HEK293 (cell line): ENCODE data around the gene DOK3.

Experiments
- BCL6B ChIP-seq: fragments of 450-650 bp; formaldehyde crosslinking; IDR thresholded peaks from 2 replicates; pipeline ENCODE4 v1.5.1; 2017; ENCODE audit warnings: missing biosample characterization, missing genetic modification characterization
- MEIS1 ChIP-seq: sonication (generic); formaldehyde crosslinking; IDR thresholded peaks from 2 replicates; pipeline ENCODE4 v1.8.1; 2022; ENCODE audit warnings: missing genetic modification reagents, mild to moderate bottlenecking, borderline replicate concordance
- REST ChIP-seq: fragments of 450-650 bp; formaldehyde crosslinking; IDR thresholded peaks from 2 replicates; pipeline ENCODE4 v1.5.1; 2016; ENCODE audit warnings: missing biosample characterization, missing genetic modification characterization
- SP3 ChIP-seq: fragments of 450-650 bp; formaldehyde crosslinking; IDR thresholded peaks from 2 replicates; pipeline ENCODE4 v1.5.1; 2016; ENCODE audit warnings: missing biosample characterization, missing genetic modification characterization
- SP7 ChIP-seq: fragments of 450-650 bp; formaldehyde crosslinking; IDR thresholded peaks from 2 replicates; pipeline ENCODE4 v1.5.1; 2016; ENCODE audit warnings: missing biosample characterization, missing genetic modification characterization
- YY1 ChIP-seq: fragments of 450-650 bp; formaldehyde crosslinking; IDR thresholded peaks from 2 replicates; pipeline ENCODE4 v1.5.1; 2018; ENCODE audit warnings: missing biosample characterization, missing genetic modification characterization
- YY2 ChIP-seq: fragments of 450-650 bp; formaldehyde crosslinking; IDR thresholded peaks from 2 replicates; pipeline ENCODE4 v1.5.1; 2016; ENCODE audit warnings: missing biosample characterization, missing genetic modification characterization
- ZBTB6 ChIP-seq: fragments of 450-650 bp; formaldehyde crosslinking; IDR thresholded peaks from 2 replicates; pipeline ENCODE4 v1.5.1; 2017; ENCODE audit warnings: missing biosample characterization, missing genetic modification characterization
- ZBTB7A ChIP-seq: fragments of 450-650 bp; formaldehyde crosslinking; IDR thresholded peaks from 2 replicates; pipeline ENCODE4 v1.5.1; 2016; ENCODE audit warnings: low read depth, missing biosample characterization, missing genetic modification characterization
- ZFHX2 ChIP-seq: fragments of 450-650 bp; formaldehyde crosslinking; conservative IDR thresholded peaks from 2 replicates; pipeline ENCODE4 v1.5.1; 2016; ENCODE audit warnings: missing biosample characterization, missing genetic modification characterization
- ZFP41 ChIP-seq: fragments of 450-650 bp; formaldehyde crosslinking; IDR thresholded peaks from 2 replicates; pipeline ENCODE4 v1.5.1; 2016; ENCODE audit warnings: missing biosample characterization, missing genetic modification characterization, borderline replicate concordance
- ZFP69B ChIP-seq: fragments of 450-650 bp; formaldehyde crosslinking; IDR thresholded peaks from 2 replicates; pipeline ENCODE4 v1.5.1; 2016; ENCODE audit warnings: missing biosample characterization, missing genetic modification characterization
- ZNF10 ChIP-seq: fragments of 450-650 bp; formaldehyde crosslinking; IDR thresholded peaks from 2 replicates; pipeline ENCODE4 v1.5.1; 2017; ENCODE audit warnings: missing biosample characterization, missing genetic modification characterization
- ZNF148 ChIP-seq: fragments of 450-650 bp; formaldehyde crosslinking; IDR thresholded peaks from 2 replicates; pipeline ENCODE4 v1.5.0; 2017; ENCODE audit warnings: missing biosample characterization, missing genetic modification characterization, borderline replicate concordance
- ZNF16 ChIP-seq: fragments of 450-650 bp; formaldehyde crosslinking; IDR thresholded peaks from 2 replicates; pipeline ENCODE4 v1.5.1; 2016; ENCODE audit warnings: low read depth, missing biosample characterization, missing genetic modification characterization
- ZNF2 ChIP-seq: fragments of 450-650 bp; formaldehyde crosslinking; IDR thresholded peaks from 2 replicates; pipeline ENCODE4 v1.5.1; 2016; ENCODE audit warnings: missing biosample characterization, missing genetic modification characterization
- ZNF24 ChIP-seq: fragments of 450-650 bp; formaldehyde crosslinking; IDR thresholded peaks from 2 replicates; pipeline ENCODE4 v1.5.1; 2016; ENCODE audit warnings: missing biosample characterization, missing genetic modification characterization
- ZNF350 ChIP-seq: fragments of 450-650 bp; formaldehyde crosslinking; IDR thresholded peaks from 2 replicates; pipeline ENCODE4 v1.5.0; 2017; ENCODE audit warnings: missing biosample characterization, mild to moderate bottlenecking, missing genetic modification characterization
- ZNF354C ChIP-seq: fragments of 450-650 bp; formaldehyde crosslinking; IDR thresholded peaks from 2 replicates; pipeline ENCODE4 v1.5.1; 2016; ENCODE audit warnings: missing biosample characterization, missing genetic modification characterization, low read depth, borderline replicate concordance
- ZNF423 ChIP-seq: fragments of 450-650 bp; formaldehyde crosslinking; IDR thresholded peaks from 2 replicates; pipeline ENCODE4 v1.5.1; 2016; ENCODE audit warnings: missing biosample characterization, missing genetic modification characterization
- ZNF426 ChIP-seq: fragments of 450-650 bp; formaldehyde crosslinking; IDR thresholded peaks from 2 replicates; pipeline ENCODE4 v1.5.1; 2017; ENCODE audit warnings: missing biosample characterization, missing genetic modification characterization, mild to moderate bottlenecking, inconsistent platforms, moderate library complexity
- ZNF530 ChIP-seq: fragments of 450-650 bp; formaldehyde crosslinking; IDR thresholded peaks from 2 replicates; pipeline ENCODE4 v1.5.1; 2016; ENCODE audit warnings: low read depth, missing biosample characterization, missing genetic modification characterization
- ZNF571 ChIP-seq: fragments of 450-650 bp; formaldehyde crosslinking; IDR thresholded peaks from 2 replicates; pipeline ENCODE4 v1.5.0; 2017; ENCODE audit warnings: missing biosample characterization, missing genetic modification characterization
- ZNF621 ChIP-seq: fragments of 450-650 bp; formaldehyde crosslinking; IDR thresholded peaks from 2 replicates; pipeline ENCODE4 v1.5.1; 2017; ENCODE audit warnings: missing biosample characterization, missing genetic modification characterization
- ZNF624 ChIP-seq: fragments of 450-650 bp; formaldehyde crosslinking; IDR thresholded peaks from 2 replicates; pipeline ENCODE4 v1.5.1; 2017; ENCODE audit warnings: missing biosample characterization, missing genetic modification characterization
- ZNF629 ChIP-seq: fragments of 450-650 bp; formaldehyde crosslinking; IDR thresholded peaks from 2 replicates; pipeline ENCODE4 v1.5.1; 2017; ENCODE audit warnings: missing biosample characterization, missing genetic modification characterization
- ZNF658 ChIP-seq: fragments of 450-650 bp; formaldehyde crosslinking; IDR thresholded peaks from 2 replicates; pipeline ENCODE4; 2016; ENCODE audit warnings: missing biosample characterization, missing genetic modification characterization
- ZNF670 ChIP-seq: fragments of 450-650 bp; formaldehyde crosslinking; IDR thresholded peaks from 2 replicates; pipeline ENCODE4 v1.5.1; 2016; ENCODE audit warnings: missing biosample characterization, missing genetic modification characterization, low read depth
- ZNF785 ChIP-seq: fragments of 450-650 bp; formaldehyde crosslinking; IDR thresholded peaks from 2 replicates; pipeline ENCODE4 v1.5.1; 2016; ENCODE audit warnings: missing biosample characterization, missing genetic modification characterization
- ZNF830 ChIP-seq: fragments of 450-650 bp; IDR thresholded peaks from 2 replicates; pipeline ENCODE4 v1.5.0; 2018; ENCODE audit warnings: missing biosample characterization, missing genetic modification characterization, low read depth, mild to moderate bottlenecking, moderate library complexity
- ZSCAN4 ChIP-seq: fragments of 450-650 bp; formaldehyde crosslinking; IDR thresholded peaks from 2 replicates; pipeline ENCODE4 v1.5.1; 2017; ENCODE audit warnings: missing biosample characterization, missing genetic modification characterization

DOK3 gene

GRCh38 chr5:177455661-177456590, 53.7 kb downstream of the DOK3 start (continued):
- TF ChIP-seq MEIS1 (no peak), ZFP41 (no peak), SP7 (tag by site-specific recombination) (peak; percentile 31), ZNF426 (tag by site-specific recombination) (no peak), ZSCAN4 (tag by site-specific recombination) (no peak), ZBTB7A (tag by site-specific recombination) (peak; percentile 54; the same call in 1 of the 2 replicates), ZNF571 (tag by site-specific recombination) (no peak), ZNF354C (tag by site-specific recombination) (no peak), ZNF423 (tag by site-specific recombination) (peak; percentile 97), ZNF670 (tag by site-specific recombination) (no peak), SP3 (peak; percentile 55), ZNF350 (tag by site-specific recombination) (no peak), ZNF2 (tag by site-specific recombination) (no peak; the same call in 1 of the 2 replicates), ZNF16 (tag by site-specific recombination) (no peak), YY2 (tag by site-specific recombination) (0 out of 2 replicates have a peak, but pooled peaks have one; percentile 28), ZFHX2 (tag by site-specific recombination) (peak; percentile 80), ZNF530 (tag by site-specific recombination) (no peak), ZFP69B (tag by site-specific recombination) (no peak; the same call in 1 of the 2 replicates), YY1 (tag by site-specific recombination) (no peak; the same call in 1 of the 2 replicates), BCL6B (tag by site-specific recombination) (no peak), ZNF629 (tag by site-specific recombination) (peak; percentile 33; the same call in 1 of the 2 replicates), ZNF621 (tag by site-specific recombination) (no peak), ZNF24 (tag by site-specific recombination) (no peak), ZNF148 (tag by site-specific recombination) (no peak), ZNF624 (no peak), ZNF830 (tag by site-specific recombination) (no peak), ZNF785 (tag by site-specific recombination) (no peak), ZNF658 (tag by site-specific recombination) (no peak), ZNF10 (no peak), ZBTB6 (tag by site-specific recombination) (no peak), REST (tag by site-specific recombination) (no peak)
